ENCODE results near the gene TYMP.

DNA sequence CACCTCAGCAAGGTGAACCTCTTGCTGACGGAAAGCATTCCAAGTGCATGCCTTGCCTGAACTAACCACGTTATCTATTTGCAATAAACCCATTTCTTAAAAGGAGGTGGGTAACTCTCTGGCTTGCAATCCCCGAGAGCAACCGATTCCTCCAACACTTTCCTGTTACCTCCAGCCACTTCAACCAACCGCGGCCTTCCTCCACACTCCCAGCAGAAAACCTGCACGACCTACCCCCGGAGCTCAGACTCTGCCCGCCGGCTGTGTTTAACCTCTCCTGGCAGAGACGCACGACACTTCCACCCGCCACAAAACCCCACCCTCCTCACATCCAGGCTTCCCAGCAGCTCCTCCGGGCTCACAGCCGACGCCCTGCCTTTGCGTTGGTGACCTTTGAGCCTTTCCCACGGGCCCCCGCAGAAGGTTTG lies 5.1 kb downstream of the TYMP start:
- TF ChIP-seq RAD21 (IDR thresholded peaks at IDR 0.05; ENCODE audit: low read length) (no peak), MAZ (IDR thresholded peaks at IDR 0.05; ENCODE audit: borderline replicate concordance, low read depth, low read length) (no peak), BHLHE40 (IDR thresholded peaks at IDR 0.05; ENCODE audit: low read depth, low read length) (no peak), MXI1 (IDR thresholded peaks at IDR 0.05; ENCODE audit: borderline replicate concordance, low read depth, low read length) (no peak), POLR2A (IDR thresholded peaks at IDR 0.05; ENCODE audit: low read depth, low read length) (no peak), MAFK (IDR thresholded peaks at IDR 0.05; ENCODE audit: low read depth, low read length) (no peak), FOS (IDR thresholded peaks at IDR 0.05; ENCODE audit: low read depth, low read length) (no peak), CEBPB (IDR thresholded peaks at IDR 0.05; ENCODE audit: low read depth, low read length) (no peak)
- TF ChIP-seq, protein P1, sequence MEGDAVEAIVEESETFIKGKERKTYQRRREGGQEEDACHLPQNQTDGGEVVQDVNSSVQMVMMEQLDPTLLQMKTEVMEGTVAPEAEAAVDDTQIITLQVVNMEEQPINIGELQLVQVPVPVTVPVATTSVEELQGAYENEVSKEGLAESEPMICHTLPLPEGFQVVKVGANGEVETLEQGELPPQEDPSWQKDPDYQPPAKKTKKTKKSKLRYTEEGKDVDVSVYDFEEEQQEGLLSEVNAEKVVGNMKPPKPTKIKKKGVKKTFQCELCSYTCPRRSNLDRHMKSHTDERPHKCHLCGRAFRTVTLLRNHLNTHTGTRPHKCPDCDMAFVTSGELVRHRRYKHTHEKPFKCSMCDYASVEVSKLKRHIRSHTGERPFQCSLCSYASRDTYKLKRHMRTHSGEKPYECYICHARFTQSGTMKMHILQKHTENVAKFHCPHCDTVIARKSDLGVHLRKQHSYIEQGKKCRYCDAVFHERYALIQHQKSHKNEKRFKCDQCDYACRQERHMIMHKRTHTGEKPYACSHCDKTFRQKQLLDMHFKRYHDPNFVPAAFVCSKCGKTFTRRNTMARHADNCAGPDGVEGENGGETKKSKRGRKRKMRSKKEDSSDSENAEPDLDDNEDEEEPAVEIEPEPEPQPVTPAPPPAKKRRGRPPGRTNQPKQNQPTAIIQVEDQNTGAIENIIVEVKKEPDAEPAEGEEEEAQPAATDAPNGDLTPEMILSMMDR (conservative IDR thresholded peaks at IDR 0.05; ENCODE audit: low read depth, low read length), result no peak
- TF ChIP-seq, protein P2, sequence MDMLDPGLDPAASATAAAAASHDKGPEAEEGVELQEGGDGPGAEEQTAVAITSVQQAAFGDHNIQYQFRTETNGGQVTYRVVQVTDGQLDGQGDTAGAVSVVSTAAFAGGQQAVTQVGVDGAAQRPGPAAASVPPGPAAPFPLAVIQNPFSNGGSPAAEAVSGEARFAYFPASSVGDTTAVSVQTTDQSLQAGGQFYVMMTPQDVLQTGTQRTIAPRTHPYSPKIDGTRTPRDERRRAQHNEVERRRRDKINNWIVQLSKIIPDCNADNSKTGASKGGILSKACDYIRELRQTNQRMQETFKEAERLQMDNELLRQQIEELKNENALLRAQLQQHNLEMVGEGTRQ (IDR thresholded peaks at IDR 0.05; ENCODE audit: low read depth, low read length), result no peak
